ENCODE data around the gene CXCL3. TPM values are rescaled to one million over a fixed set of nuclear protein-coding genes. Genes with fewer than 3 reads are reported as not detected.
A peak's percentile ranks its signal among the peaks of the same experiment; 100 is the strongest.

CXCL3 gene
- total and polyA plus RNA-seq, 9 of the 15 experiments (the other 6 are each of a cell fraction or from before 2014, with no cell fraction given): 2.3 to 8.9 (median 6.1) TPM

DNA sequence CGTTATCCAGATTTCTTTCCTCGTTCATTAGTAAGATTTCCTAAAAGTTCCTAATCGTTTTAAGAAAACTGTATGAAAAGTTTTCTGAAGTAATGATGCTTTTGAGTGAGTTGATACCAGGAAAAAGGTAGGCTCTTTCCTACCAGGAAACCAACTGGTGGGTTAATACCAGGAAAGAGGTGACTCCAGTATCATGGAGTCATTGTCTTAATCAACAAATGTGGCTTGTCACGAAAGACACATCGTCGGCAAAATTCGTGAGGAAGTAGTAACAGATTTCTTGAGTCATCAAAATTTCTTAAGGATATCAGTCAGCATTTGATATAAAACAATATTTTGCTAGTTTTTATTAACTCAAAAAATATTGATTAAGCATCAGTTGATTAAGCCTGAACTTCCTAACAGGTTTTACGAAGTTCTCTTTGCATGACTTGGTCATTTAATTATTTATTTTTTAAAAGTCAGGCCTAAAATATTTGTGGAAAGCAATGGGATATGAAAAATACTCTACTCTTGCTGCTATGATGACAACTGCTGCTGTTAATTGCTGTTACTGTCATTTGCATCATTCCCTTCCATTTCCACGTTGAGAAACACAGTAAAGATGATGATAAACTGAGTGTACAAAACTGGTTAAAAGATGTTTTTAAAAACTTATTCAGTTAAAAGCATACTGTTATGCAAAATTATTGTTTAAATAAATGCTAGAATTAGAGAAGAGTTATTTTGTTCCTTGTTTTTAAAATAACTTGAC lies 47.3 kb downstream of the CXCL3 start (continued):
- TF ChIP-seq, protein P1, sequence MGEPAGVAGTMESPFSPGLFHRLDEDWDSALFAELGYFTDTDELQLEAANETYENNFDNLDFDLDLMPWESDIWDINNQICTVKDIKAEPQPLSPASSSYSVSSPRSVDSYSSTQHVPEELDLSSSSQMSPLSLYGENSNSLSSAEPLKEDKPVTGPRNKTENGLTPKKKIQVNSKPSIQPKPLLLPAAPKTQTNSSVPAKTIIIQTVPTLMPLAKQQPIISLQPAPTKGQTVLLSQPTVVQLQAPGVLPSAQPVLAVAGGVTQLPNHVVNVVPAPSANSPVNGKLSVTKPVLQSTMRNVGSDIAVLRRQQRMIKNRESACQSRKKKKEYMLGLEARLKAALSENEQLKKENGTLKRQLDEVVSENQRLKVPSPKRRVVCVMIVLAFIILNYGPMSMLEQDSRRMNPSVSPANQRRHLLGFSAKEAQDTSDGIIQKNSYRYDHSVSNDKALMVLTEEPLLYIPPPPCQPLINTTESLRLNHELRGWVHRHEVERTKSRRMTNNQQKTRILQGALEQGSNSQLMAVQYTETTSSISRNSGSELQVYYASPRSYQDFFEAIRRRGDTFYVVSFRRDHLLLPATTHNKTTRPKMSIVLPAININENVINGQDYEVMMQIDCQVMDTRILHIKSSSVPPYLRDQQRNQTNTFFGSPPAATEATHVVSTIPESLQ (CRISPR knock-in tag; IDR thresholded peaks at IDR 0.05): no peak
- peak; percentile 84 for TF ChIP-seq C11orf30 (IDR thresholded peaks at IDR 0.05; ENCODE audit: low read depth)
- TF ChIP-seq ZNF316 (IDR thresholded peaks at IDR 0.05): peak; percentile 94
- no peak for TF ChIP-seq ZNF384 (IDR thresholded peaks at IDR 0.05; ENCODE audit: low read depth, low read length)
- no peak for TF ChIP-seq BDP1 (IDR thresholded peaks at IDR 0.05; ENCODE audit: insufficient read depth, insufficient read length)
- TF ChIP-seq NCOR1 (IDR thresholded peaks at IDR 0.05): no peak
- TF ChIP-seq, protein P2, sequence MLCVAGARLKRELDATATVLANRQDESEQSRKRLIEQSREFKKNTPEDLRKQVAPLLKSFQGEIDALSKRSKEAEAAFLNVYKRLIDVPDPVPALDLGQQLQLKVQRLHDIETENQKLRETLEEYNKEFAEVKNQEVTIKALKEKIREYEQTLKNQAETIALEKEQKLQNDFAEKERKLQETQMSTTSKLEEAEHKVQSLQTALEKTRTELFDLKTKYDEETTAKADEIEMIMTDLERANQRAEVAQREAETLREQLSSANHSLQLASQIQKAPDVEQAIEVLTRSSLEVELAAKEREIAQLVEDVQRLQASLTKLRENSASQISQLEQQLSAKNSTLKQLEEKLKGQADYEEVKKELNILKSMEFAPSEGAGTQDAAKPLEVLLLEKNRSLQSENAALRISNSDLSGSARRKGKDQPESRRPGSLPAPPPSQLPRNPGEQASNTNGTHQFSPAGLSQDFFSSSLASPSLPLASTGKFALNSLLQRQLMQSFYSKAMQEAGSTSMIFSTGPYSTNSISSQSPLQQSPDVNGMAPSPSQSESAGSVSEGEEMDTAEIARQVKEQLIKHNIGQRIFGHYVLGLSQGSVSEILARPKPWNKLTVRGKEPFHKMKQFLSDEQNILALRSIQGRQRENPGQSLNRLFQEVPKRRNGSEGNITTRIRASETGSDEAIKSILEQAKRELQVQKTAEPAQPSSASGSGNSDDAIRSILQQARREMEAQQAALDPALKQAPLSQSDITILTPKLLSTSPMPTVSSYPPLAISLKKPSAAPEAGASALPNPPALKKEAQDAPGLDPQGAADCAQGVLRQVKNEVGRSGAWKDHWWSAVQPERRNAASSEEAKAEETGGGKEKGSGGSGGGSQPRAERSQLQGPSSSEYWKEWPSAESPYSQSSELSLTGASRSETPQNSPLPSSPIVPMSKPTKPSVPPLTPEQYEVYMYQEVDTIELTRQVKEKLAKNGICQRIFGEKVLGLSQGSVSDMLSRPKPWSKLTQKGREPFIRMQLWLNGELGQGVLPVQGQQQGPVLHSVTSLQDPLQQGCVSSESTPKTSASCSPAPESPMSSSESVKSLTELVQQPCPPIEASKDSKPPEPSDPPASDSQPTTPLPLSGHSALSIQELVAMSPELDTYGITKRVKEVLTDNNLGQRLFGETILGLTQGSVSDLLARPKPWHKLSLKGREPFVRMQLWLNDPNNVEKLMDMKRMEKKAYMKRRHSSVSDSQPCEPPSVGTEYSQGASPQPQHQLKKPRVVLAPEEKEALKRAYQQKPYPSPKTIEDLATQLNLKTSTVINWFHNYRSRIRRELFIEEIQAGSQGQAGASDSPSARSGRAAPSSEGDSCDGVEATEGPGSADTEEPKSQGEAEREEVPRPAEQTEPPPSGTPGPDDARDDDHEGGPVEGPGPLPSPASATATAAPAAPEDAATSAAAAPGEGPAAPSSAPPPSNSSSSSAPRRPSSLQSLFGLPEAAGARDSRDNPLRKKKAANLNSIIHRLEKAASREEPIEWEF (CRISPR knock-in tag; IDR thresholded peaks at IDR 0.05): no peak
- TF ChIP-seq SOX6 (IDR thresholded peaks at IDR 0.05): peak; percentile 95
- TF ChIP-seq BRD9 (IDR thresholded peaks at IDR 0.05; ENCODE audit: low read depth, partially characterized antibody): peak; percentile 26
- no peak for TF ChIP-seq KAT8 (IDR thresholded peaks at IDR 0.05; ENCODE audit: low read depth)
- no peak for TF ChIP-seq HMG20B (CRISPR knock-in tag; IDR thresholded peaks at IDR 0.05)
- TF ChIP-seq, protein P3, sequence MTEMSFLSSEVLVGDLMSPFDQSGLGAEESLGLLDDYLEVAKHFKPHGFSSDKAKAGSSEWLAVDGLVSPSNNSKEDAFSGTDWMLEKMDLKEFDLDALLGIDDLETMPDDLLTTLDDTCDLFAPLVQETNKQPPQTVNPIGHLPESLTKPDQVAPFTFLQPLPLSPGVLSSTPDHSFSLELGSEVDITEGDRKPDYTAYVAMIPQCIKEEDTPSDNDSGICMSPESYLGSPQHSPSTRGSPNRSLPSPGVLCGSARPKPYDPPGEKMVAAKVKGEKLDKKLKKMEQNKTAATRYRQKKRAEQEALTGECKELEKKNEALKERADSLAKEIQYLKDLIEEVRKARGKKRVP (CRISPR knock-in tag; IDR thresholded peaks at IDR 0.05): peak; percentile 57; the same call in 1 of the 2 replicates
- no peak for TF ChIP-seq ZNF699 (CRISPR knock-in tag; IDR thresholded peaks at IDR 0.05; ENCODE audit: insufficient replicate concordance)
- no peak for TF ChIP-seq E2F3 (CRISPR knock-in tag; IDR thresholded peaks at IDR 0.05)
- TF ChIP-seq, protein P4, sequence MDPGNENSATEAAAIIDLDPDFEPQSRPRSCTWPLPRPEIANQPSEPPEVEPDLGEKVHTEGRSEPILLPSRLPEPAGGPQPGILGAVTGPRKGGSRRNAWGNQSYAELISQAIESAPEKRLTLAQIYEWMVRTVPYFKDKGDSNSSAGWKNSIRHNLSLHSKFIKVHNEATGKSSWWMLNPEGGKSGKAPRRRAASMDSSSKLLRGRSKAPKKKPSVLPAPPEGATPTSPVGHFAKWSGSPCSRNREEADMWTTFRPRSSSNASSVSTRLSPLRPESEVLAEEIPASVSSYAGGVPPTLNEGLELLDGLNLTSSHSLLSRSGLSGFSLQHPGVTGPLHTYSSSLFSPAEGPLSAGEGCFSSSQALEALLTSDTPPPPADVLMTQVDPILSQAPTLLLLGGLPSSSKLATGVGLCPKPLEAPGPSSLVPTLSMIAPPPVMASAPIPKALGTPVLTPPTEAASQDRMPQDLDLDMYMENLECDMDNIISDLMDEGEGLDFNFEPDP (CRISPR knock-in tag; IDR thresholded peaks at IDR 0.05): no peak
- TF ChIP-seq CBX3 (IDR thresholded peaks at IDR 0.05; ENCODE audit: borderline replicate concordance in 1 of 2, low read length in 2 of 2): 0 out of 3 replicates have a peak, but pooled peaks of 1 of the 2 experiments have one; percentile 14
- peak; percentile 27; the same call in 1 of the 2 replicates for TF ChIP-seq CC2D1A (IDR thresholded peaks at IDR 0.05)
- no peak for TF ChIP-seq NFATC3 (IDR thresholded peaks at IDR 0.05)
- peak; percentile 46; the same call in 1 of the 2 replicates for TF ChIP-seq MYC (IDR thresholded peaks at IDR 0.05; ENCODE audit: low read depth, low read length)
- TF ChIP-seq MYC (CRISPR knock-in tag; IDR thresholded peaks at IDR 0.05; ENCODE audit: borderline replicate concordance, low read depth): no peak

Measured in K562 (cell line).